ENCODE results near the gene RPL7A.
"Not testable (repeated sequence)": the region's sequence is repeated elsewhere in the genome, so short reads cannot be mapped to it uniquely, and the experiment has no call there.

RPL7A gene

DNA sequence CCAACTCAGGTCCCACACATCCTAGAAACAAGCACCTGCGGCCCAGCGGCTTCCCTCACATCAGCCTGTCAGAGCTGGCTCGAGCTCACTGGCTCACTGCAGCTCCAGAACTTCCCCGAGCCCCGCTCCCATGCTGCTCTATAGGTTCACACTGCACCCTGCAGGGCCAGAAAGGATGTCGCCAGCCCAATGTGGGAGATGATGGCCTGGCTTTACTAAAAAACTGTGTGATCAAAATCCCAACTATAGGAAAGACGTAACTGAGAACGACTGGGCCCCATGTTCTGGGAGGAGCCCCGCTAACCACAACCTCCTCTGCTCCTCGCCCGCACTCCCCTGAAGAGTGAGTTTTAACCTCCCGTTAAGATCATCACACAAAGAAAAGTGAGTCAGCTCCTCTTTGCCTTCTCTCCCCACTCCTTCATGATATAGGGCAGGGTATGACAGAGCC, 23.3 kb downstream of the RPL7A start:
- DNase-seq = peak in 3 of 4 experiments; percentile 33 to 57 (median 43)

DNA sequence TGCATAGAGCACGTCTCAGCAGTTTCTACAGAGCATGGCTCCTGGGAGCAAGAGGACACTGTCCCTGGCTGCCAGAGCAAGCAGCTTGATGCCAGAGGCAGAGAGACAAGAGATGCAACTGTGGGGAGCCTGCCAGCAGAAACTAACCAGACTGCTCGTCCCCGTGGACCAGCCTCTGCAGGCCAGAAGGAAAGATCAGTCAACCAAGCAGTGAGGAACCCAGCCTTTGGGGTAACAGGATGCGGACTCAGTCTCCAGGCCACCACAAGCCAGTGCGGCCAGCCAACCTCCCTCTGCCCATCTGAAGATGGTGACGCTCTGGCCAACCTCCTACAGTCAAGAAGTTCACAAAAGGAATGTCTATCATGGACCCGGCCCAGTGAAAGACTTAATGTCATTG, 24.1 kb downstream of the RPL7A start:
- DNase-seq = no peak

DNA sequence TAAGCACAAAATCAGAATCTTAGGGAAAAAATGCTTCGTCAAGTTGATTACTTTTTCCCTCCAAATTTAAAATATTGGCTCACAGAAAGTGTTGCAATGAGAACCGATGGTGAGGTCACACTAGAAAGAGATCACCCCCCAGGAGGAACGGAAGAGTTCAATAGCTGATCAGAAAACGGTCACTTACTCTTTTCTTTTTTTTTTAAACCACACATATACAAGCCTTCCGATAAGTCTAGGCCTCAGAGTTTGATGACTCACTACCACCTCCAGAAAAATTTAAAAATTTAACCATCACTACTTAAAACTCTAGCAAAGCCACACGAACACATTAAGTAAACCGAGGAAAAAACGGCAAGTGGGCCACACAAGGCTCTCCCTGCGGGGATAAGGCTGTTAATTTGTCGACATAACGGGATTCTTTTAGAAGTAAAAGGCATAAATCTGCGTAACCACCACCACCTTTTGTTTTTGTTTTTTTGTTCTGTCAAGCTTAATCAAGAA, 26.6 kb downstream of the RPL7A start:
- DNase-seq = no peak

DNA sequence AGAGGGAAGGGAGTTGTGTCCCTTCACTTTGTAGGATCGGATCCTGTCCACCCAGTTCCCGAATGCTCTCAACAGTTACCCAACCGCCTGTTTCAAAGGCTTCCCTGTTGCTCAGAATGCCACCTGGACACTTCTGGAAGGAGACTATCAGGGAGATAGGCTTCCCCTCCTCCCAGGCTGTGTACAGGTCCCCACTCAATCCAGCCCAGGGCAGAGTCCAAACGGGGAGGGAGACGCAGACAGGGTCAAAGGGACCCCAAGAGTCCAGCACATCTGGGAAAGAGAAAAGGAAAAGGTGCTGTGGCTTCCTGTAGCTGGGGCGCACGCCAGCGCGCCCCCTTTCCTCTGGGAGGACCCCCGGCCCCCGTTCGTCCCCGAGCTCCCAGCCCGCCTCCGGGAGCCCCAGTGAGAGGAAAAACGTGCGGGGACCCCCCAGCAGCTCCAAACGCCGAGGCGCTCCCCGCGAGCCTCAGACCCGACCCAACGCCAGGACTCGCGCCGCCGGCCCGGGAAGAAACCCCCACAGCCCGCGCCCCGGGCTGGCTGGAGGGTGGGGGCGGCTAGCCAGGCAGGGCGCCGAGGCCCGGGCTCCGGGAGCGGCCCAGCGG, 27.2 kb downstream of the RPL7A start:
- no peak for DNase-seq

DNA sequence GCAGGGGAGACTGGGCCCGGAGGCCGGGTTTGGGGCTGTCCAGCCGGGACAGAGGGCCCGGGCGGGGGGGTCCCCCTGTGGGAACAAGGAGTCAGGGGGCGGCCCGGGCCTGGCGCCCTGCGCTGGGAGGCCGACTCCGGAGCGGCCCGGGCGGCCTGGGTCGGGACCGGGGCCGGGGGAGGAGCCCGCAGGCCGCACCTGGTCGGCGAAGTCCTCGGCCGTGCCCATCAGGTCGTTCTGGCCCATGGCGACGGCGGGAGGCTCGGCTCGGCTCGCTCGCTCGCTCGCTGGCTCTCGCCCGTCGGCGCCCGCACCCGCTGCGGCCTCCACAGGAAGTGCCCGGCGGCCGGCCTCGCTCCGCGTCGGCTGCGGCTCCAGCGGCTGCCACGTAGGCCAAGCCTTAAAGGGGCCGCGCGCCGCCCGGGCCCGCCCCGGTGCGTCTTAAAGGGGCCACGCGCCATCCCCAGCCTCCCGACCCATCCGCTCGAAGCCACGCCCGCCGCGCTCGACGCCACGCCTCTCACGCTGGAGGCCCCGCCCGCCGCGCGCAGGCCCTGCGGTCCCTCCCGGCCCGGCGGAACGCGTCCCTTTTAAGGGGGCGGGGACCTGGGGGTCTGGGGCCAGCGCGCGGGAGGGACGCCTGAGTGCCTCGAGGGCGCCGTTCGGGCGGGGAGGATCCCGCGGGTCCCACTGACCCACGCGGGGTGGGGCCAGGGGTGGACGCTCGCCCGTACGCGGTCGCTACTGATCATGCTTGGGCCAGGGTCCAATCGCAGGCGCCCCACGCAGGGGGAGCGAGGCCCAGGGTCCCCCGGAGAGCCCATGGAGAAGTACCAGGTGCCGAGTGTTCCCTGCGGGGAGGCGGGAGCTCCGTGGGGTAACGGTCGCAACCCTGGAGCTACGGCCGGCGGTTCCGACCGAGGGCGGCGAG, 28.0 kb downstream of the RPL7A start, which contains the start of the genes STKLD1 and SURF4:
TSS of gene STKLD1 (plus strand) at position 643 of the 931 bp plus-strand sequence. CDS start at position 751, 108 bp downstream.
TSS of gene SURF4 (minus strand) at position 337 of the 931 bp plus-strand sequence. CDS start at position 246, 91 bp downstream.
- peak; percentile 84 to 90 (median 88) for DNase-seq

DNA sequence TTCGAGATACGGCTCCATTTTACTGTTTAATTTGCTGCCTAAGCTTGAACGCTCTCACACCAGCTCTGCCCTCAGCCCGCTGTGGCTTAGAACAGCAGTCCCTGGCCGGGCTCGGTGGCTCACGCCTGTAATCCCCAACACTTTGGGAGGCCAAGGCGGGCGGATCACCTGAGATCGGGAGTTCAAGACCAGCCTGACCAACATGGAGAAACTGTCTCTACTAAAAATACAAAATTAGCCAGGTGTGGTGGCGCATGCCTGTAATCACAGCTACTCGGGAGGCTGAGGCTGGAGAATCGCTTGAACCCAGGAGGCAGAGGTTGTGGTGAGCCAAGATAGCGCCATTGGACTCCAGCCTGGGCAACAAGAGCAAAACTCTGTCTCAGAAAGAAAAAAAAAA, 29.3 kb downstream of the RPL7A start:
- DNase-seq = not testable (repeated sequence)

DNA sequence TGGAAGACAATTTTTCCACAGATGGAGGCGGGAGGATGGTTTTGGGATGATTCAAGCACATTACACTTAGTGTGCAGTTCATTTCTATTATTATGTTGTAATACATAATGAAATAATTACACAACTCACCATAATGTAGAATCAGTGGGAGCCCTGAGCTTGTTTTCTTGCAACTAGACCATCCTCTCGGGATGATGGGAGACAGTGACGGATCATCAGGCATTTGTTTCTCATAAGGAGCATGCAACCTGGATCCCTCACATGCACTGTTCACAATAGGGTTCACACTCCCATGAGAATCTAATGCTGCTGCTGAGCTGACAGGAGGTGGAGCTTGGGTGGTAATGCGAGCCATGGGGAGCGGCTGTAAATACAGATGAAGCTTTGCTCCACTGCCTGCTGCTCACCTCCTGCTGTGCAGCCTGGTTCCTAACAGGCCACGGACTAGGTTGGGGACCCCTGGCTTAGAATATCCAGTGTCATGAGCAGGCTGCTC, 29.8 kb downstream of the RPL7A start:
- no peak for DNase-seq

DNA sequence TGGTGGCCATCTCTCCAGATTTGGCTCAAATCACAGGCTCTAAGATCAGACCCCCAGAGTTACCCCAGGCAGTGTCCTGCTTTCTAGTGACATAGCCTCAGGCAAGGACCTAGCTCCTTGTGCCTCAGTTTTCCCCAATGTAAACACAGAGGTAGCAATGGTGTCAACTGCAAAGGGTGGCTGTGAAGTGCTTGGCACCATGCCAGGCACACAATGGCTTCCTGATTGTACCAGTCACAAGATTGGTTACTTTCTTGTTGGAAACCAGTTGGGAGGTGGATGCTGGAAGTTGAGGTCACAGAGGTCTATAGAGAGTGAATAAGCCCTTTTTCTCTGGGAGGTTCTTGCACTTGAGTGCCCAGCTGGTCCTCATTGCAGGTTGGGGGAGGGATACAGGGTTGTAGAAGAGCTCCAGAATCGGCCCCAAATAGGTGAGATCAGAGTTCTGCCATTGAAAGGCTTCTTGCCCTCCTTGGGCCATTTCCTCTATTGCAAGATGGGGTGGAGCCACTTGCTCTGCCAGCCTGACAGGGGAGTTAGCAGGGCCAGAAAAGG, 30.5 kb downstream of the RPL7A start:
- DNase-seq = no peak

DNA sequence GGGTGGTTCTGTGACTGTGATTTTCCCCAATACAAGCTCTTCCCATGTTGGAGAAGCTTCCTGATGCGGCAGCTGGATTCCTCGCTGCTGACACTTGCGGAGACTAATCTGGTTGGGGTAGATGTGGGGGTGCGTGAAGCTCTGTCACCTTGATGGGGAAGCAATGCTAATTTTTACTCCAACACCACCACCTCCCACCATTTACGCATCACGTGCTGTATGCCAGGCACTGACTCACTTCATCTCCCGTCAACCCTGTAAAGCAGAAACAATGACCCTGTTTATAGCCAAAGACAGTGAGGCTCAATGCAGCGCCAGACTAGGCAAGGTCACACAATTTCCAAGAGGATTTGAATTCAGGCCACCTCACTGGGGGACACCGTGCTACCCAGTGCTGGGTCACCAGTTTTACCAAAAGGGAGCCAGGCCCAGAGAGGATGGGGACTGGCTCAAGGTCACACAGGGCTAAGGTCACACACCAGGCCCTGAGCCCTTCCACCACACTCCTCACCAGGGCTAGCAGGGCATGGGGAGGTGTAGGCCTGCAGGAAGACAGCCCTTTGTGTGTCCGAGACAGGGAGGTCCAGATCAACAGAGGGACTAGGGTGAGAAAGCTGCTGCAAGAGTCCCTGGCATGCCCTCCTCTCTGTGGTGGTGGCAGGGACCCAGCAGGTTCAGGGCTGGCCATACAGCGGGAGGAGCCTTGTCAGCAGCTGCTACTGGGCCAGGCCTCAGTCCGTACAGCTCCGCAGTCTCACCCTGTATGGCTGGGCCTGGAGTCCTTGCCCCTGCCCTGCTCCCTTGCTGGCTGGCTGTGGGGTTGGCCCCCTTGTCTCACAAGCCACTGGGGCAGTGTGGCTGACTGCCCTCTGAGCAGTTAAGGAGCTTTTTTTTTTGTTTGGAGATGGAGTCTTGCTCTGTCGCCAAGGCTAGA, 31.4 kb downstream of the RPL7A start:
- DNase-seq = no peak

DNA sequence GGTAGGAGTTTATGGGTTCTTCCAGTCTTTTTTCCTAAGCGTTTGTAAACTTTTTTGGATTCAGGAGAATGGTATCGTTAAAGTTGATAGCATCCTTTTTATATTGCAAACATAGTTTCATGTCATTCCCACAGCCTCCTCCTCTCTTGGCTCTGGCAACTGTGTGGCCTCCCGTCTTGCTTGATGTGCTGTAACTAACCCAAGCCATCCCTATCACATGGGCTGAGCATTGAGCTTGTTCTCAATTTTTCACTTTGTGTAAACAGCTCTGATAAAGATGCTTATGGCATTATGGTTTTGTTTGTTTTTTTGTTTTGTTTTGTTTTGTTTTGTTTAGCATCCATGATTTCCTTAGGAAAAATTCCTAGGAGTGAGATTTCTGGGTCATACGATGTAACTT, 32.7 kb downstream of the RPL7A start:
- DNase-seq = no peak

DNA sequence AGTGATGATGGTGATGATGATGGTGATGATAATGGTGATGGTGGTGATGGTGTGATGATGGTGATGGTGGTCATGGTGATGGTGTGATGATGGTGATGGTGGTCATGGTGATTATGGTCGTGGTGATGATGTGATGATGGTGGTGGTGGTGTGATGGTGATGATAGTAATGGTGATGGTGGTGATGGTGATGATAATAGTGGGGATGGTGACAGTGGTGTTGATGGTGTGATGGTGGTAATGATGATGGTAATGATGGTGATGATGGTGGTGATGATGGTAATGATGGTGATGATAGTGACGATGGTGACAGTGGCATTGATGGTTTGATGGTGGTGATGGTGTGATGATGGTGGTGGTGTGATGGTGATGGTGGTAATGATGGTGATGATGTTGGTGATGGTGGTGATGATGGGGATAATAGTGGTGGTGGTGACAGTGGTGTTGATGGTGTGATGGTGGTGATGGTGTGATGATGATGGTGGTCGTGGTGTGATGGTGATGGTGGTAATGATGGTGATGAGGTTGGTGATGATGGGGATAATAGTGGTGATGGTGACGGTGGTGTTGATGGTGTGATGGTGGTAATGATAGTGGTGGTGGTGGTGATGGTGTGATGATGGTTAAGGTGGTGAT, 34.6 kb downstream of the RPL7A start:
- no peak for DNase-seq

DNA sequence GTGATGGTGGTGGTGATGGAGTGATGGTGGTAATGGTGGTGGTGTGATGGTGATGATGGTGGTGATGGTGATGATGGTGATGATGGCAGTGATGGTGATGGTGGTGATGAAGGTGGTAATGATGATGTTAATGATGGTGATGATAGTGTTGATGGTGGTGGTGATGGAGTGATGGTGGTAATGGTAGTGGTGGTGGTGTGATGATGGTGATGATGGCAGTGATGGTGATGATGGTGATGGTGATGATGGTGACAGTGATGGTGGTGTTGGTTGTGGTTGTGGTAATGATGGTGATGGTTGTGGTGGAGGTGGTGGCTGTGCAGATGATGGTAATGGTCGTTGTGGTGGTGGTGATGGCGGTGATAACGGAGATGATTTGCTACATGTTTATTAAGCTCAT, 35.4 kb downstream of the RPL7A start:
- no peak for DNase-seq

DNA sequence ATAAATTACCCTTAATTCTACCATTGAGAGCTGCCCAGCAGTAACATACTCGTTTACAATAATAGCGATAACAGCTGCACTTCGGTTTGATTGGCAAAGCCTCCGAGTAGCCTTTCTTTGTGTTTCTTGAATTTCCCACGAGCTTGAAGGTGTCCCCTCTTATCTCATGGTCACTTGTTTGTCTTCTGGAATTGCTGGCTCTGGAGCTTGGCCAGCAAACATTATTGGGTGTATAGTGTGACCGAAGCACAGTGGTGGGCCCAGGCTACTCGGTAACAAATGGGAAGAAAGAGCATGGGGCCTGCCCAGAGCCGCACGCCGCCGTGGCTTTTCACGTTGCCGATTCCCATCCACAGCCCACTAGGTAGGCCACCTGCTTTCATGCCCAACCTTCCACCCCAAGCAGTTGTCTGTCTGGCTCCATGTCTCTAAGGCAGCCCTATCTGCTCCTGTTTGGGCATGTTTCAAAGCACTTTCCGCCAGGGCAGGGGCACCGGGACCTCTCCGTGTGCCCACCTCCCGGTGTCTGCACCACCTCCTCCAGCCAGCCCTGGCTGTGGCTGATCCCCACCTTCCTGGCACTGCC, 36.8 kb downstream of the RPL7A start:
- no peak for DNase-seq

DNA sequence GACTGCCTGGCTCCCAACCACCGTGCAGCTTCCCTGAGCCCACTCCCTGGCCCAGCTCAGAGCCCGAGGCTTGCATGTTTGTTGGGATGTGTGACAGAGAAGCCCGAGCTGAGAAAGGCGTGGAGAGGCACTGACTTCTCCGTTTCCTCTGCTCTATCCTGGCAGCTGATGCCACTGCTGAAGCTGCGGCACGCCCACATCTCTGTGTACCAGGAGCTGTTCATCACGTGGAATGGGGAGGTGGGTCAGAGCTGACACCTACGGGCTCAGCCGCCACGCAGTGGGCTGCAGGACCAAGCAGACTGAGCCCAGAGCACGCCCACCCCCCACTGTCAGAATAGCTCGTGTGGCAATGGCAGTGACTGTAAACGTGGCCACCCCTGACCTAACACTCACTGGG, 37.4 kb downstream of the RPL7A start:
- no peak for DNase-seq

DNA sequence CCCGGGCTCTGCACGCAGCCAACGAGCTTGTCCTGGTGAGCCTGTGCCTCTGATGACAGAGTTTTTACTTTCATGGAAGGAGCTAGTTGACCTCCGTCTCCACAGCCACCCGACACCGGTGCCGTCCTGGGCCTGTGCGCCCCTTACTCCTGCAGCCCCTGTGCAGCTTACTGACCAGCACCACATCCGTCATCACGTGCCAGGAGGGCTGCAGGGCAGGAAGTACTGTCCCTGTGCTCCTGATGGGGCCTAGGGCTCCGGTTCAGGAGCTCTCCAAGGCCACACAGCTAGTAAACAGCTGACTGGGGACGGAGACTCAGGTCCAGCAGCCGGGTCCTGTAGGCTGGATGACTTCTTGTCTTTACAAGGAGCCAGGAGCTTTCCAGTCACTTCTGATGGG, 38.3 kb downstream of the RPL7A start:
- DNase-seq = no peak

DNA sequence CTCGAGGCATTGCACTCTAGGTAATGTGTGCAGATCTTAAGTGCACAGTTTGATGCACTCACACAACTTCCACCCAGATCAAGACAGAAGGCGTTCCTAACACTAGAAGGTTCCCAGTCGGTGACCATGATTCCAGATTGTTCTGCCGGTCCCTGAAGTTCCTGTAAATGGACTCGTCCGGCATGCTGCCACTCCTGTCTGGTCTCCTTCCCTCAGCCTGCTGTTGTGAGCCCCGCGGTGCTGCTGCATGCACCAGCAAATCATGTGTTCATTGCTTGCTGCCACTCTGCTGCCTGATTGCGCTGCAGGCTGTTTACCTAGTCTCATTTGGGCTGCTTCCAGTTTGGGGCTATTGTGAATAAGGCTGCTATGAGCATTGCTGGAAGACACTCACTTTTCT, 39.7 kb downstream of the RPL7A start:
- no peak for DNase-seq

DNA sequence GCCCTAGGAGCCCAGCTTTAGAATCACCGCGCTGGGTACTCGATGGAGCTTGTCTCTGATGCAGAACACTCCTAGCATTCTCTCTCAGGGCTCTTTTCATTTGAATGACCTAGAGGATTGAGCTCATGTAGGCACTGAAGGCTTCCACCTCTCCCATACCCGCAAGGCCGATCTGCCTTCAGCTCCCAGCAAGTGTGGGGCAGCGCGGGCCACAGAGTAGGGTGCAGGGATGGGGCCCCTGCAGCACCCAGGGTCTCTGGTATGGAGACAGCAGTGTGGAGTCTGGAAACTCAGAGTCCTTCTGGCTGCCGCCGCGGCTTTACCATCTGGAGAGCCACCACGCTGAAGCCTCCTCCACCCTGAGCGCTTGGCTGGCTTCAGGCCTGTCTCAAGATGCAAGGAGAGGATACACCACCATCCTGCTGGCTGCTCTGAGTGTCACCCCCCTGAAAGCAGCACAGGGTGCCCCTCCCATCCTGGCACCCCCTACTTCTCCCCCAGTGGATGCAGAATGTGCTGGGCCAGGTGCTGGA, 41.1 kb downstream of the RPL7A start:
- DNase-seq = no peak

DNA sequence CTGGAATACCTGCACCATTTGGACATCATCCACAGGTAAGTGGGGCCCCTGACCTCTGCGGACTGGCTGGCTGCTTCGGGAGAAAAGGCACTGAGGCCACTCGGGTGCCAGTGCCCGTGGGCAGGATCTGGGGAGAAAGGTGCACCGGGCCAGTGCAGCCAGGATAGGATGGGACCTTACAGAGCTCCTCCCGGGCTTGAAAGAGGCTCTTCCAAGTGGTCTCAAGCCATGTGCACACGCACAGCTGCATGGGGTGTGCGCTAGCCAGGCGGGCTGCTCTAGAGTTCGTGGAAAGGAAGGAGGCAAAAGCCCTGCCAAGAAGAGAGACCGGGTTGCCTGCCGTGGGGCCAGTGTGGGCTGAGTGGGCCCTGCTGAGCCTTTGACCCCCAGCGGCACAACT, 41.5 kb downstream of the RPL7A start:
- no peak for DNase-seq

DNA sequence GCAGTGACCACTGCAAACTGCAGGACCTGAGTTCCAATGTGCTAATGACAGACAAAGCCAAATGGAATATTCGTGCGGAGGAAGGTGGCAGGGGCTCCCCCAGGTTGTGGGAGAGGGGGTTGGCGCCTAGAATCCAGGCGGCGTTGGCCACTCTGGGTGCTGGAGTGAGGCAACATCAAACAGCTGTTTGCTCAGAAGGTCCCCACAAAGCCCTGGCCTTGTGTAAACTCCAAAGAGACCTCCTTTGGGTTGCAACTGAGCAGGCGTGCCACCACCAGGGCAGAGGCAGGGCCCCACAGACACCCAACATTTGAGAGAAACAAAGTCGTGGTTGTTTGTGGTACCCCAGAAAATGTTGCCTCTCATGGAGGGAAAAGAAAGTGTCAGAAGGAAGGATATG, 42.7 kb downstream of the RPL7A start:
- no peak for DNase-seq

DNA sequence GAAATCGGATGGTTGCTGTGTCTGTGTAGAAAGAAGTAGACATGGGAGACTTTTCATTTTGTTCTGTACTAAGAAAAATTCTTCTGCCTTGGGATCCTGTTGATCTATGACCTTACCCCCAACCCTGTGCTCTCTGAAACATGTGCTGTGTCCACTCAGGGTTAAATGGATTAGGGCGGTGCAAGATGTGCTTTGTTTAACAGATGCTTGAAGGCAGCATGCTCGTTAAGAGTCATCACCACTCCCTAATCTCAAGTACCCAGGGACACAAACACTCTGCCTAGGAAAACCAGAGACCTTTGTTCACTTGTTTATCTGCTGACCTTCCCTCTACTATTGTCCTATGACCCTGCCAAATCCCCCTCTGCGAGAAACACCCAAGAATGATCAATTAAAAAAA, 43.4 kb downstream of the RPL7A start:
- DNase-seq = not testable (repeated sequence)

DNA sequence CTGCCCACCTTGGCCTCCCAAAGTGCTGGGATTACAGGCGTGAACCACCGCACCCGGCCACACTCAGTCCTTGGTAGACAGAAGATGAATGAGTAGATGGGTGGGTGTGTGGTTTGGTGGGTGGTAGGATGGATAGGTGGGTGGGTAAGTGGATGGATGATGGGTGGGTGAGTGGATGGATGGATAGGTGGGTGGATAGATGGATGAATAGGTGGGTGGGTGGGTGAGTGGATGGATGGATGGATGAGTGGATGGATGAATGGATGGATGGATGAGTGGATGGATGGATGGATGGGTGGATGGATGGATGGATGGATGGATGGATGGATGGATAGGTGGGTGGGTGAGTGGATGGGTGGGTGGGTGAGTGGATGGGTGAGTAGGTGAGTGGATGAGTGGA, 44.3 kb downstream of the RPL7A start:
- not testable (repeated sequence) for DNase-seq

All from activated CD4-positive, CD25-positive, alpha-beta regulatory T cell (primary cell).